Memory B cell (primary cell): ENCODE data around the gene TUBA1A.
"Not testable (repeated sequence)": the region's sequence is repeated elsewhere in the genome, so short reads cannot be mapped to it uniquely, and the experiment has no call there.

Experiments
- ATAC-seq: fragments of 150-1000 bp; cut with Tn5 transposase; 2 replicates; pipeline ENCODE4 v1.10.0; 2021; ENCODE audit warnings: low read depth, mild to moderate bottlenecking, moderate library complexity
- DNase-seq, 2 donors: peaks; one replicate each; pipeline ENCODE4 v3.0.0; 2022; ENCODE audit warnings: low spot score in 2 of 2
- H3K27ac Mint-ChIP-seq: one replicate; pipeline ENCODE4 v1.8.0; 2022; ENCODE audit warnings: mild to moderate bottlenecking, moderate library complexity, mixed read lengths
- H3K27me3 Mint-ChIP-seq: one replicate; pipeline ENCODE4 v1.8.0; 2022; ENCODE audit warnings: mixed read lengths
- H3K36me3 Mint-ChIP-seq: one replicate; pipeline ENCODE4 v1.8.0; 2022; ENCODE audit warnings: mild to moderate bottlenecking, mixed read lengths
- H3K4me1 Mint-ChIP-seq: one replicate; pipeline ENCODE4 v1.8.0; 2022; ENCODE audit warnings: mixed read lengths
- H3K4me3 Mint-ChIP-seq: one replicate; pipeline ENCODE4 v1.8.0; 2022; ENCODE audit warnings: mild to moderate bottlenecking, moderate library complexity, mixed read lengths
- H3K9me3 Mint-ChIP-seq: one replicate; pipeline ENCODE4 v1.8.0; 2022; ENCODE audit warnings: mixed read lengths

TUBA1A gene

GRCh38 chr12:49190974-49191373, 2.1 kb upstream of the TUBA1A start:
- Mint-ChIP-seq H3K4me3 (no peak overlapping the region), H3K36me3 (no peaks in the 10 kb centered on the region), H3K27ac (no peak overlapping the region), H3K4me1 (peaks cover 14% of the 10 kb centered on the region), H3K9me3 (no peaks in the 10 kb centered on the region), H3K27me3 (no peaks in the 10 kb centered on the region)
- ATAC-seq (no peak), DNase-seq (no peak)

GRCh38 chr12:49189731-49190716, 1.1 kb upstream of the TUBA1A start:
- Mint-ChIP-seq H3K4me1 (peaks cover 10% of the 10 kb centered on the region), H3K27ac (peak overlapping the region; percentile 98), H3K9me3 (no peaks in the 10 kb centered on the region), H3K27me3 (no peaks in the 10 kb centered on the region), H3K4me3 (peak overlapping the region; percentile 54), H3K36me3 (peaks cover 6% of the 10 kb centered on the region)
- ATAC-seq (no peak), DNase-seq (no peak)

GRCh38 chr12:49188201-49188915, 522 bp downstream of the TUBA1A start:
- Mint-ChIP-seq H3K36me3 (peaks cover 14% of the 10 kb centered on the region), H3K27ac (peak overlapping the region; percentile 98), H3K9me3 (no peaks in the 10 kb centered on the region), H3K27me3 (no peaks in the 10 kb centered on the region), H3K4me1 (peaks cover 13% of the 10 kb centered on the region), H3K4me3 (peak overlapping the region; percentile 97)
- peak; percentile 69 to 80 for DNase-seq
- peak; percentile 52 for ATAC-seq

- no peaks in the 10 kb centered on the region for H3K9me3 Mint-ChIP-seq
- no peak overlapping the region for H3K4me3 Mint-ChIP-seq
- peaks cover 13% of the 10 kb centered on the region for H3K4me1 Mint-ChIP-seq
- ATAC-seq: no peak
- no peak for DNase-seq
- no peaks in the 10 kb centered on the region for H3K27me3 Mint-ChIP-seq
- peaks cover 14% of the 10 kb centered on the region for H3K36me3 Mint-ChIP-seq
- H3K27ac Mint-ChIP-seq: no peak overlapping the region
Observed at GRCh38 chr12:49187184-49187583, 1.7 kb downstream of the TUBA1A start.

- H3K4me1 Mint-ChIP-seq: peaks cover 13% of the 10 kb centered on the region
- peaks cover 14% of the 10 kb centered on the region for H3K36me3 Mint-ChIP-seq
- H3K9me3 Mint-ChIP-seq, ATAC-seq, H3K27ac Mint-ChIP-seq, H3K27me3 Mint-ChIP-seq, DNase-seq, H3K4me3 Mint-ChIP-seq: not testable (repeated sequence)
Observed at GRCh38 chr12:49186307-49186706, 2.6 kb downstream of the TUBA1A start.

GRCh38 chr12:49184697-49185096, 4.2 kb downstream of the TUBA1A start:
- peaks cover 14% of the 10 kb centered on the region for H3K36me3 Mint-ChIP-seq

GRCh38 chr12:49183214-49183950, 5.5 kb downstream of the TUBA1A start:
- not testable (repeated sequence) for H3K27me3 Mint-ChIP-seq

More at GRCh38 chr12:49184697-49185096, 4.2 kb downstream of the TUBA1A start:
- ATAC-seq, H3K27me3 Mint-ChIP-seq, DNase-seq, H3K4me3 Mint-ChIP-seq, H3K9me3 Mint-ChIP-seq: not testable (repeated sequence)
- Mint-ChIP-seq H3K27ac (peak overlapping the region; percentile 43), H3K4me1 (peaks cover 12% of the 10 kb centered on the region)

GRCh38 chr12:49174218-49174617, 14.7 kb downstream of the TUBA1A start:
- H3K36me3 Mint-ChIP-seq: no peaks in the 10 kb centered on the region
- H3K4me3 Mint-ChIP-seq: no peak overlapping the region
- H3K27ac Mint-ChIP-seq: no peak overlapping the region
- H3K9me3 Mint-ChIP-seq: no peaks in the 10 kb centered on the region
- H3K27me3 Mint-ChIP-seq: no peaks in the 10 kb centered on the region
- DNase-seq: no peak
- no peak for ATAC-seq
- peaks cover 4% of the 10 kb centered on the region for H3K4me1 Mint-ChIP-seq

More at GRCh38 chr12:49183214-49183950, 5.5 kb downstream of the TUBA1A start:
- peak overlapping the region; percentile 2 for H3K27ac Mint-ChIP-seq
- not testable (repeated sequence) for H3K4me1 Mint-ChIP-seq, ATAC-seq, H3K4me3 Mint-ChIP-seq, DNase-seq, H3K9me3 Mint-ChIP-seq
- peaks cover 14% of the 10 kb centered on the region for H3K36me3 Mint-ChIP-seq

- no peaks in the 10 kb centered on the region for H3K36me3 Mint-ChIP-seq
- no peak overlapping the region for H3K4me3 Mint-ChIP-seq
- no peaks in the 10 kb centered on the region for H3K27me3 Mint-ChIP-seq
- DNase-seq: no peak
- no peaks in the 10 kb centered on the region for H3K4me1 Mint-ChIP-seq
- peak; percentile 26 for ATAC-seq
- no peak overlapping the region for H3K27ac Mint-ChIP-seq
- H3K9me3 Mint-ChIP-seq: no peaks in the 10 kb centered on the region
Observed at GRCh38 chr12:49170924-49171323, 18.0 kb downstream of the TUBA1A start.

- no peak for DNase-seq
- H3K27ac Mint-ChIP-seq: no peak overlapping the region
- no peaks in the 10 kb centered on the region for H3K9me3 Mint-ChIP-seq
- H3K27me3 Mint-ChIP-seq: no peaks in the 10 kb centered on the region
- H3K4me3 Mint-ChIP-seq: no peak overlapping the region
- no peaks in the 10 kb centered on the region for H3K36me3 Mint-ChIP-seq
- no peak for ATAC-seq
- peaks cover 17% of the 10 kb centered on the region for H3K4me1 Mint-ChIP-seq
Observed at GRCh38 chr12:49165114-49165513, 23.8 kb downstream of the TUBA1A start.

GRCh38 chr12:49161901-49162300, 27.0 kb downstream of the TUBA1A start:
- not testable (repeated sequence) for H3K4me3 Mint-ChIP-seq, DNase-seq, H3K36me3 Mint-ChIP-seq, ATAC-seq, H3K27me3 Mint-ChIP-seq, H3K9me3 Mint-ChIP-seq
- Mint-ChIP-seq H3K27ac (peak overlapping the region; percentile 92), H3K4me1 (peaks cover 22% of the 10 kb centered on the region)

- Mint-ChIP-seq H3K4me3 (peak overlapping the region; percentile 82), H3K36me3 (no peaks in the 10 kb centered on the region), H3K4me1 (peaks cover 22% of the 10 kb centered on the region), H3K27ac (peak overlapping the region; percentile 92), H3K27me3 (no peaks in the 10 kb centered on the region), H3K9me3 (no peaks in the 10 kb centered on the region)
- DNase-seq (peak in 1 of 2 donors; percentile 9), ATAC-seq (peak; percentile 71)
Observed at GRCh38 chr12:49161092-49161795, 27.6 kb downstream of the TUBA1A start.

GRCh38 chr12:49160399-49160798, 28.5 kb downstream of the TUBA1A start:
- Mint-ChIP-seq H3K36me3 (no peaks in the 10 kb centered on the region), H3K4me3 (peak overlapping the region; percentile 82), H3K27ac (peak overlapping the region; percentile 28), H3K9me3 (no peaks in the 10 kb centered on the region), H3K4me1 (peaks cover 22% of the 10 kb centered on the region), H3K27me3 (no peaks in the 10 kb centered on the region)
- no peak for DNase-seq
- peak; percentile 62 for ATAC-seq
